Endothelial cell of umbilical vein (primary cell): ENCODE data around the gene SSNA1. TPM values are rescaled to one million over a fixed set of nuclear protein-coding genes. Genes with fewer than 3 reads are reported as not detected.

Experiments used
- BruUV-seq: library from RNA; stranded (reverse); fragments of 400-500 nt; replicated peaks from 2 replicates; lab custom pipeline; 2021; lab: Mats Ljungman, UMichigan
- CTCF ChIA-PET: fragments of 300-600, 350-600 bp; sonication (Branson Sonifier 250); formaldehyde crosslinking; loops from one replicate; lab custom pipeline; 2021; ENCODE audit warnings: antibody characterized with exemption, inconsistent platforms; lab: Charles Lee
- POLR2A ChIA-PET: fragments of 300-600, 350-600 bp; sonication (Branson Sonifier 250); formaldehyde crosslinking; loops from one replicate; lab custom pipeline; 2021; ENCODE audit warnings: antibody characterized with exemption, inconsistent platforms; lab: Charles Lee
- DNase-seq: peaks from one replicate; pipeline ENCODE4 v3.0.0-alpha.2; 2011; ENCODE audit warnings: low read depth, low spot score
- FAIRE-seq: peaks from 2 replicates; lab custom pipeline; 2011; peaks lifted over from hg19 to GRCh38; lab: Jason Lieb, UNC
- H2AFZ ChIP-seq: 2 replicates; pipeline ENCODE4 v1.6.0; 2012; ENCODE audit warnings: low read depth, low read length, control low read depth, inconsistent platforms
- H3K27ac ChIP-seq: 2 replicates; pipeline ENCODE4 v1.5.1; 2011; ENCODE audit warnings: low read depth, mild to moderate bottlenecking, control low read depth, low read length, moderate library complexity; ENCODE audit not compliant: insufficient read depth
- H3K27me3 ChIP-seq, 2 experiments: 2 replicates each; pipeline versions ENCODE4 v1.6.0 to v1.6.1; 2011; ENCODE audit warnings: low read length in 2 of 2, mixed read lengths in 1 of 2; ENCODE audit not compliant: control insufficient read depth in 2 of 2, insufficient read depth in 2 of 2
- H3K36me3 ChIP-seq, 2 experiments: 2 replicates in 1 of 2; 3 replicates in 1 of 2; pipeline ENCODE4 v1.5.1; 2011; ENCODE audit warnings: low read length in 2 of 2, mild to moderate bottlenecking in 1 of 2, moderate library complexity in 1 of 2; ENCODE audit not compliant: control insufficient read depth in 2 of 2, insufficient read depth in 2 of 2; ENCODE audit errors: extremely low read depth in 1 of 2
- H3K4me1 ChIP-seq: 3 replicates; pipeline ENCODE4 v1.5.1; 2011; ENCODE audit warnings: mild to moderate bottlenecking, low read length; ENCODE audit not compliant: control insufficient read depth, insufficient read depth; ENCODE audit errors: extremely low read depth
- H3K4me2 ChIP-seq: 2 replicates; pipeline ENCODE4 v1.6.1; 2011; ENCODE audit warnings: low read length, control low read depth, mixed read lengths; ENCODE audit not compliant: insufficient read depth
- H3K4me3 ChIP-seq, 3 experiments: fragments of 200-600 bp in 1 of 3; sonication (generic), shearing (Covaris generic) in 1 of 3; replicated peaks in 1 of 3; 2 replicates each; pipeline ENCODE4 v1.5.1; 2011 to 2016; ENCODE audit warnings: control low read depth in 3 of 3, low read length in 3 of 3, mild to moderate bottlenecking in 2 of 3, inconsistent platforms in 1 of 3, low read depth in 1 of 3, moderate library complexity in 1 of 3; ENCODE audit not compliant: insufficient read depth in 1 of 3
- H3K79me2 ChIP-seq: 2 replicates; pipeline ENCODE4 v1.6.0; 2012; ENCODE audit warnings: low read length, inconsistent platforms; ENCODE audit not compliant: control insufficient read depth, insufficient read depth
- H3K9ac ChIP-seq: replicated peaks from 2 replicates; pipeline ENCODE3; 2011; ENCODE audit warnings: low read length, control low read depth; ENCODE audit not compliant: insufficient read depth; ENCODE audit errors: extremely low read depth
- H3K9me1 ChIP-seq: replicated peaks from 3 replicates; pipeline ENCODE4 v1.6.0; 2011; ENCODE audit warnings: mild to moderate bottlenecking, low read length; ENCODE audit not compliant: control insufficient read depth, insufficient read depth; ENCODE audit errors: extremely low read depth
- H3K9me3 ChIP-seq: replicated peaks from 2 replicates; pipeline ENCODE4 v1.5.1; 2012; ENCODE audit warnings: low read length, inconsistent platforms; ENCODE audit not compliant: control insufficient read depth, insufficient read depth
- H4K20me1 ChIP-seq: replicated peaks from 2 replicates; pipeline ENCODE3; 2011; ENCODE audit warnings: mild to moderate bottlenecking, low read length; ENCODE audit not compliant: control insufficient read depth, insufficient read depth; ENCODE audit errors: extremely low read depth
- CTCF ChIP-seq, 2 donors: IDR thresholded peaks; 1 replicate in 1 of 2; 2 replicates in 1 of 2; pipeline ENCODE4 v1.5.1; 2011; ENCODE audit warnings: low read length in 2 of 2, mild to moderate bottlenecking in 2 of 2, moderate library complexity in 2 of 2, control low read depth in 1 of 2, inconsistent platforms in 1 of 2, low read depth in 1 of 2; ENCODE audit not compliant: insufficient read depth in 1 of 2; ENCODE audit errors: extremely low read depth in 1 of 2
- EZH2 ChIP-seq: IDR thresholded peaks from 2 replicates; pipeline ENCODE4 v1.6.1; 2012; ENCODE audit warnings: borderline replicate concordance, low read depth, mild to moderate bottlenecking, moderate library complexity, low read length, inconsistent platforms; ENCODE audit not compliant: severe bottlenecking
- GATA2 ChIP-seq: IDR thresholded peaks from 2 replicates; pipeline ENCODE4 v1.7.0; 2011; ENCODE audit warnings: low read depth, mild to moderate bottlenecking, moderate library complexity, mixed read lengths, low read length; ENCODE audit not compliant: insufficient read length, insufficient read depth
- JUN ChIP-seq: IDR thresholded peaks from 2 replicates; pipeline ENCODE4 v1.6.1; 2011; ENCODE audit warnings: borderline replicate concordance, low read depth; ENCODE audit not compliant: insufficient read length, insufficient read depth
- MAX ChIP-seq: IDR thresholded peaks from 2 replicates; pipeline ENCODE4 v1.6.1; 2011; ENCODE audit not compliant: insufficient read depth, insufficient read length
- POLR2A ChIP-seq: IDR thresholded peaks from 2 replicates; pipeline ENCODE4 v1.6.1; 2012; ENCODE audit warnings: low read depth, mild to moderate bottlenecking, control low read depth, low read length
- dilution Hi-C: fragments of 300-500 bp; cut with MboI; formaldehyde crosslinking; loops from one replicate; pipeline ENCODE4 v1.15.0; 2019; ENCODE audit warnings: low sequenced_read_pairs; ENCODE audit not compliant: extremely low pct_ligation_motif_present
- intact Hi-C: fragments of 100-400 bp; cut with micrococcal nuclease; formaldehyde crosslinking; loops from one replicate; pipeline ENCODE4 v1.10.0; 2022
- polyA plus RNA-seq, 4 experiments: library from polyadenylated mRNA; depleted of rRNA in 3 of 4; stranded (reverse) in 3 of 4; unstranded in 1 of 4; fragments of >200 nt; gene quantifications; 2 replicates each; pipeline versions ENCODE4 v1.2.1 to v1.2.3, GENCODE V29; 2011 to 2012; ENCODE audit warnings: missing spikeins in 1 of 4
- total RNA-seq: library from RNA; stranded (reverse); gene quantifications from 2 replicates; pipeline ENCODE4 v1.2.3, GENCODE V29; 2021

The SSNA1 gene
- total and polyA plus RNA-seq, 2 donors (not counting 3 experiments of a cell fraction or from before 2014, with no cell fraction given) = 89.0 to 146 TPM

- TF ChIP-seq GATA2 = no peak
- TF ChIP-seq MAX = no peak
- TF ChIP-seq POLR2A = no peak
- TF ChIP-seq CTCF (IDR thresholded peaks at IDR 0.05; ENCODE audit: extremely low read depth in 1 of 2, insufficient read depth in 1 of 2, low read depth in 1 of 2, low read length in 2 of 2) = peak in 1 of 2 donors; percentile 15
- TF ChIP-seq JUN = no peak
- TF ChIP-seq EZH2 = no peak
- Histone ChIP-seq H3K9ac (no peak overlapping the region), H4K20me1 (no peaks in the 10 kb centered on the region), H3K79me2 (no peaks in the 10 kb centered on the region), H2AFZ (no peak overlapping the region), H3K4me3 (no peak overlapping the region), H3K36me3 (peaks cover 0 to 13% of the 10 kb centered on the region in 2 experiments), H3K27me3 (peaks cover 0 to 1% of the 10 kb centered on the region in 2 experiments), H3K4me1 (peaks cover 6% of the 10 kb centered on the region), H3K27ac (no peak overlapping the region), H3K9me1 (no peaks in the 10 kb centered on the region), H3K9me3 (no peaks in the 10 kb centered on the region), H3K4me2 (no peak overlapping the region)
- ChIA-PET CTCF (interaction anchor here (0.8 to 3.6 kb wide), 7 partner anchors 13 to 61 kb away, joined by 3 to 26 read pairs (median 3); partner anchors contain the start of gene RNF224), POLR2A (no interaction called here)
- no peak for DNase-seq
- dilution Hi-C loops (no loop called here), intact Hi-C loops (loop anchor here (5.0 kb wide), 1 partner anchor 58 kb away; no protein-coding TSS in a partner anchor)
- no peak for FAIRE-seq
- BruUV-seq = no TSS peak
Observed at GRCh38 chr9:137175345-137175961, 13.0 kb upstream of the SSNA1 start.
